Peyer's patch (tissue), 4 donors: ENCODE data around the gene TEAD1. TPM values are rescaled to one million over a fixed set of nuclear protein-coding genes. Genes with fewer than 3 reads are reported as not detected.

Experiments used
- DNase-seq, 3 donors: peaks; one replicate each; pipeline ENCODE4 v3.0.0-alpha.2; 2017 to 2019
- H3K27ac ChIP-seq, 4 donors: fragments of 200-600 bp; sonication (generic); one replicate each; pipeline ENCODE4 v1.5.1; 2016 to 2019
- H3K27me3 ChIP-seq, 2 donors: fragments of 200-600 bp; sonication (generic); one replicate each; pipeline ENCODE4 v1.5.1; 2019
- H3K36me3 ChIP-seq, 3 donors: fragments of 200-600 bp; sonication (generic); one replicate each; pipeline ENCODE4 v1.5.1; 2016 to 2019
- H3K4me1 ChIP-seq, 4 donors: fragments of 200-600 bp; sonication (generic); one replicate each; pipeline ENCODE4 v1.5.1; 2016 to 2019
- H3K4me3 ChIP-seq, 4 donors: fragments of 200-600 bp; sonication (generic); 1 replicate in 3 of 4; 2 replicates in 1 of 4; pipeline ENCODE4 v1.5.1; 2016 to 2019; ENCODE audit warnings: mild to moderate bottlenecking in 1 of 4
- H3K9me3 ChIP-seq, 4 donors: fragments of 200-600 bp; sonication (generic); one replicate each; pipeline ENCODE4 v1.5.1; 2016 to 2019; ENCODE audit warnings: mild to moderate bottlenecking in 1 of 4
- CTCF ChIP-seq, 6 experiments: fragments of 450-650 bp in 4 of 6; fragments of 200-600 bp in 2 of 6; sonication (generic) in 1 of 6; IDR thresholded peaks; one replicate each; pipeline ENCODE4 v1.5.1; 2017 to 2019; ENCODE audit warnings: antibody characterized with exemption in 6 of 6, mild to moderate bottlenecking in 3 of 6, moderate library complexity in 1 of 6
- POLR2A ChIP-seq, 2 donors: fragments of 450-650 bp; IDR thresholded peaks; one replicate each; pipeline ENCODE4 v1.5.1; 2017; ENCODE audit warnings: antibody characterized with exemption in 2 of 2, mild to moderate bottlenecking in 2 of 2, moderate library complexity in 2 of 2
- total RNA-seq, 4 donors: library from RNA; depleted of rRNA; stranded (reverse); fragments of >200 nt; gene quantifications; one replicate each; pipeline ENCODE4 v1.1.0, GENCODE V29; 2016

TEAD1 gene
- total RNA-seq, 4 donors from 2014 or later = 34.5 to 125 (median 65.1) TPM

- no peaks in the 10 kb centered on the region for H3K4me1 ChIP-seq
- no peak overlapping the region for H3K27ac ChIP-seq
- no peak for DNase-seq
- no peaks in the 10 kb centered on the region for H3K27me3 ChIP-seq
- H3K36me3 ChIP-seq = no peaks in the 10 kb centered on the region
- no peaks in the 10 kb centered on the region for H3K9me3 ChIP-seq
- TF ChIP-seq CTCF (IDR thresholded peaks at IDR 0.05) (no peak), POLR2A (IDR thresholded peaks at IDR 0.05) (no peak)
- H3K4me3 ChIP-seq = no peak overlapping the region
Measured at GRCh38 chr11:12971955-12972354, 297.7 kb downstream of the TEAD1 start.

DNA sequence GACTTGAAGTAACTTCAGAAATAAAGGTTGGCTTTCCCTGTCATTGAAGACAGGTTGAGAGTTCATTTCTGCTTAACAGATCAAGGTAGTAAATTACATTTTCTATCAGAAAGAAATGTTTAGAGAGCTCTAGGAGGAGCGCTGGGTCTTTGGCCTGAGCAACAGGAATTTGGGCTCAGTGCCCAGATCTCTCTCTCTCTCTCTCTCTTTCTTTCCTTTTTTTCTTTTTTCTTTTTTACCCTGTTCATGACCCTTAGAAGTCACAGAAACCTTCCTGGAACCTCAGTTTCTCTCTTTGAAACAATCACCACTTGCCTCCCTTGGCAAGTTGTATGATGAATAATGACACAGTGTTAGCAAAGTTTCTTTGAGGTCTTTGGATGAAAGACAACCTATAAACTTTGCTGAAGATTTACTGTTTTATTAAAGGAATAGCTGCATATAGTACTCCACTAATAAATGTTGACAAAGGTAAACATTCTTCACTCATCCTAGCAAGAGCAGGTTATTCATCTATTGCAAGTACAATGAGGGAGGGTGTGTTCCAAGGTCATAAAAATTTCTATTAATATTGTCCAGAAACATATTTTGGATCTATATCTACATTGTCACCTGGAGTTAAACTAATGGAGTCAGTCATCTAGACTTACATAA is 299.4 kb downstream of the TEAD1 start:
- Histone ChIP-seq H3K4me3 (no peak overlapping the region), H3K27ac (no peak overlapping the region), H3K27me3 (no peaks in the 10 kb centered on the region), H3K9me3 (no peaks in the 10 kb centered on the region), H3K36me3 (no peaks in the 10 kb centered on the region), H3K4me1 (no peaks in the 10 kb centered on the region)
- TF ChIP-seq CTCF (IDR thresholded peaks at IDR 0.05) (no peak), POLR2A (IDR thresholded peaks at IDR 0.05) (no peak)
- DNase-seq = no peak

GRCh38 chr11:12975195-12975594 is 301.0 kb downstream of the TEAD1 start:
- Histone ChIP-seq H3K4me1 (no peaks in the 10 kb centered on the region), H3K9me3 (no peaks in the 10 kb centered on the region), H3K27ac (no peak overlapping the region), H3K36me3 (no peaks in the 10 kb centered on the region), H3K4me3 (no peak overlapping the region), H3K27me3 (no peaks in the 10 kb centered on the region)
- DNase-seq = no peak
- no peak for TF ChIP-seq POLR2A (IDR thresholded peaks at IDR 0.05)
- no peak for TF ChIP-seq CTCF (IDR thresholded peaks at IDR 0.05)

DNA sequence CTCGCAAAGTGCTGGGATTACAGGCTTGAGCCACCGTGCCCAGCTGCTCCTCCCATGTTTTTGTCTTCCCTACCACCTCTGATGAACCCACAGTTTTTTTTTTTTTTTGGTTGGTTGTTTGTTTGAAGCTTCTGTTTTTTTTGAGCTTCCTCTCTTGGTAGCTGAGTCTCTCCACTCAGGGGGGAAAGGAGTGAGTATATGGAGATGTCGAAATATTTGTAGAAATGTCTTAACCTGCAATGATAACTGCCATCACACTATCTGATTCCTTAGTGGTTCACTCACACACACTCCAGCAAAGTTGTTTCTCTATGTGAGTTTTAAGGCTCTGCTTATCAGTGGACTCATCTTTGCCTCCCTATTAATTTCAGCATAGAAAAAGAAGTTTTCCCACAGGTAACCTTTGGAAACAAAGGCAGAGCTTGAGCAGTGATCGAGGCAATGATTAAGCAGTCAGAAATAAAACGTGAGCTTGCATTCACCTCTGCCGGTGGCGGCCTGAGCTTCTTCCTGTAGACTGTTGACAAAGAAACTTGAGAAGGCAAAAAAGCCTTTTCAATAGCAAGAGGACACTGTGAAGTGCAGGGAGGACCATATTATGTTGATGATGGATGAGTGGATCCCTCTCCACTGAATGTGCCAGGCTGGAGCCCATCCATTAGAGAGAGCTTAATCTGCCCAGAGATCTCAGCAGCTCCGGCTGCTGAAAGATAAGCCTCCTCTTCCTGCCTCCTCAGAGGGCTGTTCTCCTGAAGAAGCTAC is 305.9 kb downstream of the TEAD1 start:
- Histone ChIP-seq H3K4me1 (no peaks in the 10 kb centered on the region), H3K27ac (no peak overlapping the region), H3K36me3 (no peaks in the 10 kb centered on the region), H3K4me3 (no peak overlapping the region), H3K9me3 (no peaks in the 10 kb centered on the region), H3K27me3 (no peaks in the 10 kb centered on the region)
- no peak for DNase-seq
- TF ChIP-seq CTCF (IDR thresholded peaks at IDR 0.05) (no peak), POLR2A (IDR thresholded peaks at IDR 0.05) (no peak)

DNA sequence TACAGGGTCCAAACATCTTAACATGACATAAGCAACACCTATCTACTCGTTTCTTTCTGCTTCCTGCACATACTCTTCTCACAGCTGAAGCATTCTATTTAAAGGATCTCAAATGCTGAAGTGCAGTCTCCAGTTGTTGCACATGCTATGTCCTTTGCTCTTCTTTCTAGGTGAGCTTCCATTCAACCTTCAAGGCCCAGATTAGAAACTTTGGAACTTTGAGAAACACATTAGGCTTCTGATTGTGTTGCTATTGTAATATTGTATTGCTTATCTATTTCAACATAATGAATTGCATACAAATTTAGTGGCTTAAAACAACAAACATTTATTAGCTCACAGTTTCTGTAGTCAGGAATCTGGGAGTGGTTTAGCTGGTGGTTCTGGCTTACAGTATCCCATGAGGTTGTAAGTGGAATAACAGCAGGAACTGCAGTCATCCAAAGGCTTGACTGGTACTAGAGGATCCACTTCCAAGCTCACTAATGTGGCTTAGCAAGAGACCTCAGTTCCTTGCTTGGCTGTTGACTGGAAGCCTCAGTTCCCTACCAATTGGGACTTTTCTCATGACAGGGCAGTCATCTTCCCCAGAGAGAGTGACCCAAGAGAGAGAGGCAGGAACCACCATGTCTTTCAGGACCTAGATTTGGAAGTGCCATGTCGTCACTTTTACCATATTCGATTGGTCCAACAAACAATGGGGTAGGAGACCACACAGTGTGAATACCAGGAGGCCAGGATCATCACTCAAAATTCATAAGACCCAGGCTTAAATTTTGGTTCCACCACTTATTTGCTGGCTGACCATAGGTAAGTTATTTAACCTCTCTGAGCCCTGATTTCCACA is 307.7 kb downstream of the TEAD1 start:
- Histone ChIP-seq H3K27me3 (no peaks in the 10 kb centered on the region), H3K36me3 (no peaks in the 10 kb centered on the region), H3K27ac (no peak overlapping the region), H3K4me3 (no peak overlapping the region), H3K4me1 (no peaks in the 10 kb centered on the region), H3K9me3 (no peaks in the 10 kb centered on the region)
- TF ChIP-seq POLR2A (IDR thresholded peaks at IDR 0.05) (no peak), CTCF (IDR thresholded peaks at IDR 0.05) (peak in 1 of 6 experiments; percentile 22)
- DNase-seq = no peak
